ENCODE measurements around the gene SLC38A10.

GRCh38 chr17:81206657-81207056 is 88.5 kb downstream of the SLC38A10 start:
- TF ChIP-seq EZH2 (IDR thresholded peaks at IDR 0.05; ENCODE audit: insufficient read depth, poor library complexity, severe bottlenecking) (no peak), EZH2phosphoT487 (IDR thresholded peaks at IDR 0.05; ENCODE audit: insufficient read depth, low read depth) (no peak)
